NCI-H524 (cell line): ENCODE measurements around the gene SYT3.
"Not testable (repeated sequence)": the region's sequence is repeated elsewhere in the genome, so short reads cannot be mapped to it uniquely, and the experiment has no call there.

Source experiments
- DNase-seq, 2 experiments: peaks; one replicate each; lab custom pipeline; 2025; lab: John Stamatoyannopoulos, UW

Gene SYT3

DNA sequence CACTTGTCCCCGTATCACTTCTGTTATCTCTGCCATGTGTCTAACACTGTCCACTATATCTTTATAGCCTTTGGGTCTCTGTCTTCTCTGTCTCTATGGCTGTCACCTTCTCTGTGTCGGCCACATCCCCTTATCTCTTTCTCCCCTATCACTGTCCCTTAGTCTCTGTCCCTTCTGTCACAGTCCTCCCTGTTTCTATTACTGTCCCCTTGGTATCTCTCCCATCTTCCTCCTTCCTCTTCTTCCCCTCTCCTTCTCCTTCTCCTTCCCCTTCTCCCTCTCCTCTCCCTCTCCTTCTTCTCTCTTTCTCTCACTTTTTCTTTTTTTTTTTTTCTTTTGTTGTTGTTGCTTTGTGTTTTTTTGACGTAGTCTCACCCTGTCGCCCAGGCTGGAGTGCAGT is 36.7 kb downstream of the SYT3 start:
- no peak for DNase-seq

DNA sequence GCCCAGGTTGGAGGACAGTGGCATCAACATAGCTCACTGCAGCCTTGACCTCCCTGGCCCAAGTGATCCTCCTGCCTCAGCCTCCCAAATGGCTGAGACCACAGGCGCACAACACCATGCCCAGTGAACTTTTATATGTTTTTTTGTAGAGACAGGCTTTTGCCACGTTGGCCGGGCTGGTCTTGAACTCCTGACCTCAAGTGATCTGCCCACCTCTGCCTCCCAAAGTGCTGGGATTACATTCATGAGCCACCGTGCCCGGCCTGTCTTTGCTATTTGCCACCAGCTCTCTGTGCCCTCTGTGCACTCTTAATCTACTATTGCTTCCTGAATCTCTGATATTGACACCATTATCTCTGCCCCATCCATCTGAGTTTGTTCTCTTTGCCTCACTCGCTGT is 37.2 kb downstream of the SYT3 start:
- no peak for DNase-seq

GRCh38 chr19:50602089-50602422 is 37.6 kb downstream of the SYT3 start:
- DNase-seq: no peak

DNA sequence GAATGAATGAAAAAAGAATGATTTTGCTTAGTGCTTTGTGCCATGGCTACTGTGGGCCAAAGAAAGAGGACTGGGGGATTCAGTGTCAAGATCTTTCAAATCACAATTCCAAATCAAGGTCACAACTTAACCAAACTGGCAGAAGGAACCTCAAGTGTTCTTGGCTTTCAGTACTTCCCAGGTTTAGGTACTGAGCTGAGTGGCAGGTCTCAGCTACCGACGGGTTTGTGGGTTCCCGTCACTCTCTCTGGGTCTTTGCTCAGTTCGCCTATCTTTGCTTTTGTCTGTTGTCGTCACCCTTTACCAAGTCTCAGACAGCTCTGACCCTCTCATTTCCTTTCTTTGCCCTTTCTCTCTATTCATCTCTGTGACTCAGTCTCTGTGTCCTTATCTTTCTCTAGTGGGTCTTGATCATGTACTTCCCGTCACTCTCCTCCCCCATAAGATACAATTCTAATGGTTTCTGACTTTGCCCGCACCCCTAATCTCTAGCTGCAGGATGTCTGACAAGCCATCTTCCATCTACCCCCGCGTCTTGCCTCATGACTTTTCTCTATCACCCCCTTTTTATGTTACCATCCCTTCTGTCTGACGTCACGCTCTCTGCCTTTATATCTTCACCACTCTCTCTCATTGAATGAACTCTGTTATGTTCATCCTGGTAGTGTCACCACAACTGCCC is 38.1 kb downstream of the SYT3 start:
- no peak for DNase-seq

DNA sequence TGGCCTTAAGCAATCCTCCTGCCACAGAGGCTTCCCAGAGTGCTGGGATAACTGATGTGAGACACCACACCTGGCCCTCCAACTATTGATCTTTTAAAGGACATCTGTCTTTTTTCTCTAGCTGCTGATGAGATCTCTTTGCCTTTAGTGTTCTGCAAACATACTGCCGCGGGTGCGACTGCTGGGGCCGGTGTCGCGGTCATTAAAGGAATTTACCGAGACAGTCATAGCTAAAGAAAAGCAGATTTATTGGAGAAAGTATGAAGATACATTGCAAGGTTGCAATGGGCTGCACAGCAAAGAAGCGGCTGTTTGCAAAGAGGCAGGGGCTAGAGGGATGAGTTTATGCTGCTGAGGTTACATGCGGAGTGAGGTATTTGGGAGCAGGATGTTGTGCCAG is 40.3 kb downstream of the SYT3 start:
- DNase-seq: no peak

- DNase-seq: no peak
Measured at GRCh38 chr19:50590191-50590590, 49.5 kb downstream of the SYT3 start.

GRCh38 chr19:50581795-50582660 is 57.7 kb downstream of the SYT3 start:
- not testable (repeated sequence) for DNase-seq

- no peak for DNase-seq
Measured at GRCh38 chr19:50580970-50581634, 58.6 kb downstream of the SYT3 start.

- no peak for DNase-seq
Measured at GRCh38 chr19:50580240-50580639, 59.4 kb downstream of the SYT3 start.

GRCh38 chr19:50576769-50577168 is 62.9 kb downstream of the SYT3 start:
- DNase-seq: not testable (repeated sequence)

- DNase-seq: no peak
Measured at GRCh38 chr19:50573741-50574461, 65.8 kb downstream of the SYT3 start.
